GM18517 (cell line): Measurements from ENCODE around the gene ARFGAP3.
"Not testable (repeated sequence)": the region's sequence is repeated elsewhere in the genome, so short reads cannot be mapped to it uniquely, and the experiment has no call there.

Experiments
- ATAC-seq: cut with Tn5 transposase; IDR thresholded peaks from one replicate; pipeline ENCODE4 v1.9.1; 2021; ENCODE audit warnings: mild to moderate bottlenecking, moderate library complexity; ENCODE audit not compliant: unreplicated experiment

Gene ARFGAP3

DNA sequence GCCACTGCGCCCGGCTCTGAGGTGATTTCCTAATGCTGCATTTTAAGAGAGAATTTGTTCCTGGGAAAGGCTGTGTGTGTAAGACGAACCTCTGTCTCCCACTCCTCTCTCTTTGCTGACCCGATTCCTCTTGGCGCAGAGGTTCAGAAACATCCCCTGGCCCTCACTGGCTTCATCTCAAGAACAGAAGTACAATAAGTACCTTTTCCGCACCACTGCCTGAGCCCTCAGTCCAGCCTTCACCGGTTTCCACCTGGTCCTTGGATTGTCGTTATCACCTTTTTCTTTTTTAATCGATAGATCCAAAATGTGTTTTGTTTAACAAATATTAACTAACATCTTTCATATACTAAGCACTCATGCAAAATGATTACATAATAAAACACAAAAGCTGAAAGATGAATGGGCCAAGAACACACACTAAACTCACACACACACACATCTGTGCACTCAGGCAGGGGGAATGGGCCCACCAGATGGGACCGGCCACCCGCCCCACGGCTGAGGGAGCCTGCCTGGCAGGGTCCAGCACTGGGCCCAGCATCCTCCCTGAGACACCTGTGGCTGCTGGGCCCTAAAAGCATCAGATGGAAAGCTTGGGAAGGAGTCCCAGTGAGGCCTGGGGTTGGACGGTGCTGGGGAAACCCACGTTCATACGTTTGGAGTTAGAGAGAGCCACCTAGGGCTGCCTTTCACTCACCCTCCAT, 86.0 kb downstream of the ARFGAP3 start:
- ATAC-seq, result no peak

DNA sequence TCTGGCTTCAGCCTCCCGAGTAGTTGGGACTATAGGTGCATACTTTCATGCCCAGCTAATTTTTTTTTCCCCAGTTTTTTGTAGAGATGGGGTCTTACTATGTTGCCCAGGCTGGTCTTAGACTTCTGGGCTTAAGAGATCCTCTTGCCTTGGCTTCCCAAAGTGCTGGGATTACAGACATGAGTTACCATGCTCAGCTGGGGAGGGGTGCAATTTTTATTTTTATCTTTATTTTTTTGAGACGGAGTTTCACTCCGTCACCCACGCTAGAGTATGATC, 86.7 kb downstream of the ARFGAP3 start:
- ATAC-seq, result no peak

DNA sequence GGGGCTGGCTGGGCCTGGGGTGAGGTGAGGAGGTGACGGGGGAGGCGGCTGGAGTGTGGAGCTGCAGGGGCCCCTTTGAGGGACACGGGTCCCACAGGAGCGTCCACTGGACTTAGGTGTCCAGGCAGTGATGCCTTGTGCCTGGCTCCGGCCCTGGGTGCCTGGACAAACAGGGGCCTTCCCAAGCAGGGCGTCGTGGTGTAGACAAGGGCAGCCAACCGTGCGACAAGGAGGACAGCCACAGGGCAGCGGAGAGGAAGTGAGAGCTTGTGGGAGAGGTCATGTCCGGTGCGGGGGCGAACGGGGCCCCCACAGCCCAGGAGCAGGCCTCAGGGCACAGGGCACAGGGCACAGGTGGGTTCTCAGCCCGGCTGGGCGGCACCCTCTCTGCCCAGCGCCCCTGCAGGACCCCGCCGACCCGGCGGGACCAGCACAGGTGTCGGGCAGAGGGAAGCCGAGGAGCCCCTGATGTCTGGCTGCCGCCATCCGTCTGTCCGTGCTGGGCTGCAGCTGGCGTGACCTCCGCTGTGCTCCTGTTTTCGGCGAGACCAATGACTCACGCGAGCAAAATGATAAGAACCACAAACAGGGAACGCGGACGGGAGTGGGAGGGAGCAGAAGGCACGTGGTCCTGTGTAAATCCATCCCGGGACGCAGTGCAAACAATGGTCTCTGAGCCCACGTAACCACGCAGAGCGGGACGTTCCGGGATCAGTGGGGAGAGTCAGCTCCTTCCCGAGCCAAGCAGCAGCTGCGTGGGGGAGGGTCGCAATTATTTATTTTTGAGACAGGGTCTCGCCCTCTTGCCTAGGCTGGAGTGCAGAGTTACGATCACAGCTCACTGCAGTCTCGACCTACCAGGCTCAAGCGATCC, 87.3 kb downstream of the ARFGAP3 start:
- ATAC-seq, result peak; percentile 78

DNA sequence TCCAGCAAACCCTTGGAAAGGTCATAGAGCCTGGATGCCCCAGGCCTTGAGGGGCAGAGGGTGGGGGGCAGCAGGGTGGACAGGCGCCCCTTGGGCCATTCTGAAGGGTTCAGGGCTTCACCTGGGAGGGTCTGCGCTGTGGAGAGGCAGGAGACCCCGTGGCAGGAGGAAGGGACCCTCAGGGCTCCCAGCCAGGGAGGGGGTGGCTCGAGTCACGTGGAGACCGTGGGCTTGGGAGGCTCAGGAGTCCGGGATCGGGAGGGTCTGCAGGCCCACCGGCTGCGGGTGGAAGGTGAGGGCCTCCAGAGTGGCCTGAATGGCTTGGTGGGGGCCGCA, 87.9 kb downstream of the ARFGAP3 start:
- no peak for ATAC-seq

DNA sequence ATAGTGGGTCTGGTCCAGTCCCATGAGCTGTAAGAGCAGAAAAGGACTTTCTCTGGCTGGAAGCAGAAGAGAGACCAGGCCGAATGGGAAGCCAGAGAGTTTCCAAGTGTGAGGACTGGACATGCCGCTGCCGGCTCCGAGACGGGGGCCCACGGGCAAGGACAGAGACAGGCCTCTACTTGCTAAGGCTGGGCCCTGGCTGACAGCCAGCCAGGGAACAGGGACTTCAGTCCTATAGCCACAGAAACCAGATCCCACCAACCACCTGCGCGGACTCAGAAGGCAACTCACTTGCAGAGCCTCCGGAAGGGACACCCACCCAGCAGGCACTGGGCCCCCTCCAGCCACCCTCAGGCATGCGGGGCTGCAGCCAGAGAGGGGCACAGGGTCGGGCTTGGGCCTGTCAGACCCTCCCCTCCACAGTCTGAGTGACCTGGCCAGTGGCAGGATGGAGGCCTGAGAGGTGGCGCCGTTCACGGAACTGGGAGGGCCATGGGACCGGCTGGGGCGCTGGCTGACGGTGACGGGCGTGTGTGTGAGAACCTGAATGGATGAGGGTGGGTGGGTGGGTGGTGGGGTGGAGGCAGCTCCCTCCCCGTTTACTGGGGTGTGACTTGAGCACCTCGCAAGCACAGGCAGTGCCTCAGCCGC, 88.6 kb downstream of the ARFGAP3 start:
- ATAC-seq, result no peak

DNA sequence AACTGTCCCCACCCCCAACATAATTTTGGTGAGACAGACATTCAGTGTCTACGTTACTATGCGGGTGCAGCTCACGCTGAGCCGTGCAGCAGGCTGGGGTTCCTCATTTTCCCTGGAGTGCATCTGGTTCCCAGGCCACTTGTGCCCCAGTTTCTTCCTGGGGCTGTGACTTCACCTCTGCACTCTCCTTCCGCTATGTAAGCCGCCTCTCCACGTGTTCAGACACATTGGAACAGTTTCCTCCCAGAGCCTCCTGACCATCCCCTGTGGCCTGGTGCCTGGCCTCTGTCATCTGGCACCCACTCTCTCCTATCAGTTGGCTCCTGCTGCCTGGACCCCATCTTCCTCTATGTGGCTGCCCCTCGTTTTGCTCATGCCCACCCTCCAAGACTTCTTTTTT, 90.2 kb downstream of the ARFGAP3 start:
- ATAC-seq, result no peak

DNA sequence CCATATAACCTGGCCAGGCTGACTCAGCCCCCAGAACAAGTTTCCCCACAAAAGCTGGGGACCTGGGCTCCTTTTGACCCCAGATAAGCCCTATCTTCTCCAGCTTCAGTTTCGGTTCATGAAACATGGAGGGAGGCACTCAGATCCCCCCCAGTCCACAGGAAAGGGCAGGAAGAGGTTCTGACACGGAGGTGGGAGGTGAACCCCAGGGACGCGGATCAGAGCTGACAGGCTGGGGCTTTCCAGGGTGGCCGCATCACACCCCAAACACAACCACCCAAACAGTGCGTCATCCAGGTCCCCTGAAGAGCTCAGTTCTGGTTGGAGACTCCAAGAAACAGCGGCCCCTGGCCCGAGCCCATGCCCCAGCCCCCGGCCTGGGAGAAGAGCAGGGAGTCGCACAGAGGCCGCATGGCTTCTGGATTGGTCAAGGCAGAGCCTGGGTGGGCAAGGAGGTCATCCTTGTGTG, 92.1 kb downstream of the ARFGAP3 start:
- ATAC-seq, result no peak

DNA sequence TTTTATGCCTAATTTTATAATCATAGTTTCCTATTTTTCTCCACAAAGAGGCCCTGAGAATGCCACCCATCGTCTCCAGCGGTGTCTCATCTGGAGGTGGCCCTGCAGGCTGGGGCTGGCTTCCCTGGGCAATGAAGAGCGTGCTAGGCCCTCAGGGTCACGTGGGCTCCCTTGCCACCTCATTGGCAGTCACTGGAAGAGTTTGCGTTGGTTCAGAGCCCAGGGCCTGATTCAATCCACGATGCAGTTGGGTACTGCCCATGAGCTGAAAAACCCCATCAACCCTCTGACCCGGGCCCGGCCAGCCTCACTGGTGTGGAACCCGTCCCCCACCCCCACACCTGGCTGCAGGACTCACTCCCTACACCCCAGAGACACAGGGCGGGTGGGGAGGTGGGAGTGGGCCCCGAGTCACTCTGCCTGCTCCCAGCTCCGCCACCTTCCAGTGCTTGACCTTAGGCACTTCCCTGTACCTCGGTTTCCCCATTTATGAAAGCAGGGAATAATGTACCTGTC, 93.0 kb downstream of the ARFGAP3 start:
- ATAC-seq, result no peak

DNA sequence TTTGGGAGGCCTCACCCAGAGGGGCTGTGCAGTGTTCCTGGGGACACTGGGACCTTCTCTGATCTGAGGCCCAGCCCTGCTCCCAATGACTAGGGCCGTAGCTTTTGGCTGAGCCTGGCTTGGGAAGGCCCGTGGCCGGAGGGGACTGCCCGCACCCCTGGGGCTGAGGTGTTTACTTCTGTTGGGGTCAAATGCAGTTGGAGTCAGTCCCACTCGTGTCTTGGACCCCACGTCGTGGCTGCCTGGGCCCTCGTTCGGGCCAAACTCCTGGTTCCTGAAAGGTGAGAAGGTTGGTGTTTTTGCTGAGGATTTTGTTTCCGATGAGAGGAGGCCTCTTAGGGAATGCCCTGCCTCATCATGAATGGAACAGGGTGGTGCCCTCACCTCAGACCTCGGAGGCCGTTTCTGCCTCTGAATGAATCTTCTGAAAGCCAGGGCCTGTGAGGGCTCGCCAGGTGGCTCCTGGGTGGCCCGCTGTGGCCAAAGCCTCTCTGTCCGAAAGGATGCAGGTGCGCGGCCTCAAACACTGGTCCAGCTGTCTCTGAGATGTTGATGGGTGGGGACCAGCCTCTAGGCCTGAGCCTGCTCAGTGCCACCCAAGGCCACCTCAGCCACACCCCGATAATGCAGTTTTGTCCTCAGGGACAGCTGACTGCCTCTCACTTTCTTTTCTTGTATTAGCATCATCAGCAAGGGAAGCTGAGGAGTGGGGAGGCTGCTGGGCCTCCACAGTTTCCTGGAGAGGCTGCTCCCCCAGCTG, 96.1 kb downstream of the ARFGAP3 start:
- ATAC-seq, result no peak

DNA sequence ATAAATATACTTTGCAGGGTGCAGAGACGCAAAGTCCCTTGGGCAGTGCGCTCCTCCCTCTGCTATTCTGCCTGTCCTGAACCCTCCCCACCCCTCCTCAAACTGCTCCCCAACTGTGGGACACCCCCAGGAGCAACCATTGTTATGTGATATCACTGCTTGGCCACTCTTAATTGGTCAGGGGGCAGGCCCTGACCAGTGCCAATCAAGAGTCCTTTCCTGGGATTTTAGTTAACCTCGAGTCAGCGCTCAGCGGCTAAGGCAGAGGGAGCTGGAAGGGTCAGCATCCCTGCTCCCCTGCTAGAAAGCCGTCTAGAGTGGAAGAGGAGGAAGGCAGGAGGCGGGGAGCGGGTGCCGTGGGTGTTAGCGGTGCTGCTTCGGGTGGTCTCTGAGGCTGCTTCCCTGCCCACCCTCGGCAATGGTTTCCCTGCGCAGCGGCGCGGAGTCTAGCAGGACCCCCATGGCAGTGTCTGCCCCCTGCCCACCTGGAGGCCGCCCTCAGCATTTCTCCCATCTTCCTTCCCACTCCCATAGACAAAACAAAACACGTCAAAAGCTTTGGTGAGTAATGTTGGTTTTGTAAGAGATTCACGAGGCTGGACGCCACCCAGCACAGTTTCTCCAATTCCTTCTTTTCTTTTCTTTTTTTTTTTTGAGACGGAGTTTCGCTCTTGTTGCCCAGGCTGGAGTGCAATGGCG, 98.0 kb downstream of the ARFGAP3 start:
- no peak for ATAC-seq

DNA sequence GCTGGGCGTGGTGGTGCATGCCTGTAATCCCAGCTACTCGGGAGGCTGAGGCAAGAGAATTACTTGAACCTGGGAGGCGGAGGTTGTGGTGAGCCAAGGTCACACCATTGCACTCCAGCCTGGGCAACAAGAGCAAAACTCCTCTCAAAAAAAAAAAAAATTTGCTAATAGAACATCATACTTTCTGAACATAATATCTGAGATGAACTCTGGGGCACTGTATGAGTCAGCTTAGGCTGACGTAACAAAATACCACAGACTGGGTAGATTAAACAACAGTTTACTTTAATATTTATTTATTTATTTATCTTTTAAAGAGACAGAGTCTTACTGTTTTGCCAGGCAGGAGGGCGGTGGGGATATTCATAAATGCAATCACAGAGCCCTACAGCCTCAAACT, 101.5 kb downstream of the ARFGAP3 start:
- not testable (repeated sequence) for ATAC-seq

DNA sequence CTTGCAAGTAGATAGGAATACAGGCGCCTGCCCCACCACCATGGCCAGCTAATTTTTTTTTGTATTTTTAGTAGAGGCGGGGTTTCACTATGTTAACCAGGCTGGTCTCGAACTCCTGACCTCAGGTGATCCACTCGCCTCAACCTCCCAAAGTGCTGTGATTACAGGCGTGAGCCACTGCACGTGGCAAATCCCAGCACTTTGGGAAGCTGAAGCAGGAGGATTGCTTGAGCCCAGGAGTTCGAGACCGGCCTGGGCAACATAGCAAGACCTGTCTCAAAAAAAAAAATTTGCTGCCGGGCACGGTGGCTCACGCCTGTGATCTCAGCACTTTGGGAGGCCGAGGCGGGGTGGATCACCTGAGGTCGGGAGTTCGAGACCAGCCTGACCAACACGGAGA, 102.0 kb downstream of the ARFGAP3 start:
- not testable (repeated sequence) for ATAC-seq

DNA sequence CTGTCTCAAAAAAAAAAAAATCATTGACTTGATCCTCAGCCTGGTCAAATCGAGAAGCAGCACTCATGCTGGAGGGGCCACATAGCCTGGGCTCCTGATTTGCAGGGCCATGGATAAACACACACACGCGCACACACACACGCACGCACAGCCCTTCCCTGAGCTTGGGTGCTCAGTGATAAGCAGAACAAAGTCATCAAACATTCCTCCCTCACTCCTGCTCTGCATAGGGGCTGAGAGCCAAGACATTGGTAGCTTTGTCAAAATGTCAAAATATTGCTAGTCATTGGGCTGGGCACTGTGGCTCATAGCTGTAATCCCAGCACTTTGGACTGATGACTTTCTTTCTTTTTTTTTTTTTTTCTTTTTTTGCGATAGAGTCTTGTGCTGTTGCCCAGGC, 102.4 kb downstream of the ARFGAP3 start:
- ATAC-seq, result no peak

DNA sequence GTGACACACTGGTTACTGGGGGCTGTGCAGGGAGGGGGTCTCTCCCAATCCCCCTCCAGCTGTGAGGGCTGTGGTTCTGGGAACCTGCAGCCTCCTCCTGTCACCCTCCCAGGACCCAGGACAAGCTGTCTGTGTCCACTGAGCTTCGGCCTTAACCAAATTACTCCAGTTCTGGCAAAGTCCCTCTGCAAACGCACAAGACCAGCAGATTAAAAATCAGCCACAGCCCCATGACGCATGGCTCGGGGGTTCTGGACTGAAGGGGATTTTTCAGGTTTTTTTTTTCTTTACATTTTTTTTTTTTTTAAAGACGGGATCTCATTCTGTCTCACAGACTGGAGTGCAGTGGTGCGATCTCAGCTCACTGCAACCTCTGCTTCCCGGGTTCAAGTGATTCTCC, 104.2 kb downstream of the ARFGAP3 start:
- no peak for ATAC-seq

DNA sequence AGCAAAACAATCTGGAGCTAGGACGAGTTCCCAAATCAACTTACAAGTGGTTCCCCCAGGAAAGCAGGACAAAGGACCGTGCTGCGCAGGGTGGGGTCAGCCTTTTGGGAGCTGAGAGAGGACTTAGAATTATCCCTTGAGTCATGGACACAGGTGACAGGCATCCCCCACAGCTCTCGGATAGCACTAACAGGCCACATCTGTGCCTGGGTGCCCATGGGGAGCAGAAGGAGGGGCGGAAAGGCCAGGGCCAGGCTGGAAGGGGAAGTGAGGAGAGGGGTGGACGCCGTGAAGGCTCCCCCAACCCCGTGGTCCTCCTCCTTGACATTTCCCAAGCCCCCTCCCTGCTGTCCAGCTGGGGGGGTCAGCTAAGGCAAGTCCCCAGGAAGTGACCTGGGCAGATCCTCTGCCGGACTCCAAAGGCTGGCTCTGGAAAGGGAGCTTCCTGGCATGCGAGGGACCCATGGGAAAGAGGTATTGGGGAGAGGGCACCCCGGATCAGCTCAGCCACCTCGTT, 104.8 kb downstream of the ARFGAP3 start:
- ATAC-seq, result no peak

DNA sequence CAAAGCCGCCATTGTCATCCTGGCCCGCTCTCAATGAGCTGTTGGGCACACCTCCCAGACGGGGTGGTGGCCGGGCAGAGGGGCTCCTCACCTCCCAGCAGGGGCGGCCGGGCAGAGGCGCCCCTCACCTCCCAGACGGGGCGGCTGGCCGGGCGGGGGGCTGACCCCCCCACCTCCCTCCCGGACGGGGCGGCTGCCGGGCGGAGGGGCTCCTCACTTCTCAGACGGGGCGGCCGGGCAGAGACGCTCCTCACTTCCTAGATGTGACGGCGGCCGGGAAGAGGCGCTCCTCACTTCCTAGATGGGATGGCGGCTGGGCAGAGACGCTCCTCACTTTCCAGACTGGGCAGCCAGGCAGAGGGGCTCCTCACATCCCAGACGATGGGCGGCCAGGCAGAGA, 106.7 kb downstream of the ARFGAP3 start:
- ATAC-seq, result not testable (repeated sequence)

DNA sequence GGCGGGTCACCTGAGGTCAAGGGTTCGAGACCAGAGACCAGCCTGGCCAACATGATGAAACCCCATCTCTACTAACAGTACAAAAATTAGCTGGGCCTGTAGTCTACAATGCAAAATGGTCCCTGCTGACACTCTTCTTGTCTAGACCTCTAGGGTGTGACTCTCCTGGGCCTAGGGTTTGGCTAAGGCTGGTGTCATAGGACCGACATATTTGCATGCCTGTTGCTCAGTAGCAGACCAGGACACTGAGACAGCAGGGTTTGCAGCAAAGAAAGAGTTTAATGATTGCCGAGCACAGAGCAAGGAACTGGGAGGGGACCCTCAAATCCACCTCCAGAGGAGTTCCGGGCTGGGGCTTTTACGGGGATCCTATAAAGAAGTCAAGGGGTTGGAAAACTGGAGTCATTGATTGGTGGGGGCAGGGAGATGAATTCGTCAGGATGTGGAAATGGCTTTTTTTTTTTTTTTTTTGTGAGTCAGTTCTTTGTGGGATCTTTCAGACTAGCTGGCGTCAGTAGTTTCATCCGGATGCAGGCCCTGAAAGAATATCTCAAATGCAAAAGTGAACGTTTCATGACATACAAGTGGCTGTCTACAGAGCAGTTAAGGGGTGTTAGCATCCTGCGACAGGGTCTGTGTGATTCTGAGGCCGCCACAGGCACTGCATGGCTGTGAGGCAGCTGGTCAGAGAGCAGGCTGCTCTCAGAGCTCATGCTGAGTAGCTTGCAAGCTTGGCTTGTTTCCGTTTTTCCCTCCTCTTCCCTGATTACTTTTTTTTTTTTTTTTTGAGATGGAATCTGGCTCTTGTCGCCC, 109.2 kb downstream of the ARFGAP3 start:
- ATAC-seq, result no peak
